Endometrial microvascular endothelial cells (primary cell): ENCODE measurements around the gene LRRFIP1. TPM values are rescaled to one million over a fixed set of nuclear protein-coding genes. Genes with fewer than 3 reads are reported as not detected.

ENCODE experiments used
- in situ Hi-C: cut with HindIII; loops from 2 replicates; pipeline ENCODE4 v1.10.0; 2017; ENCODE audit warnings: low sequenced_read_pairs, low pct_unique_long_range_greater_than_20kb; ENCODE audit errors: inconsistent ontology term
- total RNA-seq: library from RNA; depleted of rRNA; stranded (reverse); fragments of >200 nt; gene quantifications from one replicate; pipeline ENCODE4 v1.2.3, GENCODE V29; 2015; ENCODE audit errors: inconsistent ontology term

The LRRFIP1 gene
- total RNA-seq, 1 donor from 2014 or later = 119 TPM

DNA sequence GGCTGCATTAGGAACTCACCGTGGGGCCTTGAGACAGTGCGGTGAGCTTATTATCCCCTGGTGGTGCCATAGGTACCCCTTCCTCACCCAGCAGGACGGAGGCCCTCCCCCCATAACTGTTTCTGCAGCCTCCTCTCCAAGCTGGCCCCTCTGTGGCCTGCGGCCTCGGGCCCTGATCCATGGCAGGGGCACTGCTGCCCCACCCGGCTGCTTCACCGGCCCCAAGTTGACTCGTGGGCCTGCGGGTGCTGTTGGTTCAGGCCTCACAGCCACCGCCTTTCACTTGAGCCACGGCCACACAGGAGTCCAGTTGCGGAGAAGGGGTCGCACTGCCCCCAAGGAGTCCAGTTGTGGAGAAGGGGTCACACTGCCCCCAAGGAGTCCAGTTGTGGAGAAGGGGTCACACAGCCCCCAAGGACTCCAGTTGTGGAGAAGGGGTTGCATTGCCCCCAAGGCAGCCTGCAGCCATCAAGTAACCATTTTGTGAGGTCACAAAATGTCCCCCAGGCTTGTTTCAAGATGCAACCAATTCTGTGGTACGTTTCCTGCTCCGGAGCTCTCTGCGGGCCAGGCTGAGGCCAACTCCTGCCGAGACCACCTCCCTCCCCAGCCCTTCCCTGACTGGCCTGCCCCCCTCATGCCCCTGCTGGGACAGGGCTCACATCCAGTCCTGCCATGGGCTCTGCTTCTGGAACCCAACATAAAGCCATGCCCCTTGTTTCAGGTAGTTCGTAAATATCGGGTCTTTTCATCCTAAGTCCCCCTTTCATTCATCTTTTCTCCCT lies 4.6 kb downstream of the LRRFIP1 start:
- in situ Hi-C loops = no loop called here

DNA sequence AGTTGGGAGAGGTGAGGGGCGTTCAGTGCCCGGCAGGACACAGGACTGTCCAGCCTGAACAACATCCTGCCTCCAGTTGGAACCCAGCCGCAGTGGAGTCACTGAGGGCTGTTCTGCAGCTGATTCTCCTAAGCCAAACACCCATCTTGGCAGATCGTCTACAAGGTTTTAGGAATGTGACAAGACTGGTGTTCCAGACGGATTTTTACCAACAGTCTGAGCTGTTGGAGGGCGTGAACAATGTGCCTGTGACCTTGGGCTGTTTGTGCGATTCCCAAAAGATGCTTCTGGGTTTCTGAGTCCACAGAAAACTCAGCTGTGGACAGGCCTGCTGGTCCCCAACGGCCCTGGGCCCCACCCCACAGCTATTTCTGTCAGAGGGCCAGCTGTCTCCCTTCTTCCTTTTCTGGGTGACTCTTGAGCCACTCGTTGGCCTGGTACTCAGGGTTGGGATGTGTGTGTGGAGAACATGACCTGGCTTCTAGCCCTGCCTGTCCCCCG lies 5.7 kb downstream of the LRRFIP1 start:
- in situ Hi-C loops = no loop called here

DNA sequence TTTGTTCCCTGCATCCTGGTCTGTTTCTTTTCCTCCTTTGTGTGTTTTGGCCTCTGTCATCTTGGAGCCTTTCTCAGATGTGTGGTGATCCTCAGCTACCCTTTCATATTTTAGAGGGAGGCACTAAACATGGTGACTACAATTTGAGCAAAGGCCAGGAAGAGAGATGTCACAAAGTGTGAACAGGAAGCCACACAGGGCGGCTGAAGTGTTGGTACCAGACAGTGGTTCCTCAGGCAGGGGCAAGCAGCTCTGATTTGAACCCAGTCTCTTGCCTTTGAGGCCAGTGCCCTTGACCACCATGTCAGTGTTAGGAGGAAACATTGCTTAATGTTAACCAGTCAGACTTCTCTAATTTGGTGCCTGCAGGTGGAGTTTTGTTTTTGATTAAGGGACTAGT lies 9.2 kb downstream of the LRRFIP1 start:
- in situ Hi-C loops = no loop called here

DNA sequence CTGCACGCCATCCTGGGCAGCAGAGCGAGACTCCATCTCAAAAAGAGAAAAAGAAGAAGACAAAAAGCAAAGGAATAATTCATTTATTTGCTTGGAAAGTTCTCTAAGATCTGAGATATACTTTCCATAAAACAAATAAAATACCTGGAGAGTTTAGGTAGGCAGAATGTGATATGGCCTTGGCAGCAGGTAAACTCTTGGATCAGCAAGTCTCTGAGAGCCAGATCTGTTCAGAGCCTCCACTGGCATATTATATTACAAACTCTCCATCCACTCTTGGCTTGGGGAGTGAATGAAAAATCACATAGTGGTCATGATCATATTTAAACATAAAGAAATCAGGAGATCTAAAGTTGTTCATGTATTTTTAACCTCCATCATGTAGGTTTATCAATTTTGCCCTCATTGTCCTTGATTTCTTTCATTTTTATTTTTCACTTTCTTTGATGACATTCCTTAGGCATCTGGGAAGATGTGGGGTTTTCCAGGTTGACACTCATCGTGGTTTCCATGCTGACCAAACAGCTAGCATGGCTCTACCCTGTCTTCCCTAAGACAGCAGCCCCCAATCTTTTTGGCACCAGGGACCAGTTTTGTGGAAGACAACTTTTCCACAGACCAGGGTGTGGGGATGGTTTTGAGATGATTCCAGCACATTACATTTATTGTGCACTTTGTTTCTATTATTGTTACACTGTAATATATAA lies 10.2 kb downstream of the LRRFIP1 start:
- in situ Hi-C loops = no loop called here

DNA sequence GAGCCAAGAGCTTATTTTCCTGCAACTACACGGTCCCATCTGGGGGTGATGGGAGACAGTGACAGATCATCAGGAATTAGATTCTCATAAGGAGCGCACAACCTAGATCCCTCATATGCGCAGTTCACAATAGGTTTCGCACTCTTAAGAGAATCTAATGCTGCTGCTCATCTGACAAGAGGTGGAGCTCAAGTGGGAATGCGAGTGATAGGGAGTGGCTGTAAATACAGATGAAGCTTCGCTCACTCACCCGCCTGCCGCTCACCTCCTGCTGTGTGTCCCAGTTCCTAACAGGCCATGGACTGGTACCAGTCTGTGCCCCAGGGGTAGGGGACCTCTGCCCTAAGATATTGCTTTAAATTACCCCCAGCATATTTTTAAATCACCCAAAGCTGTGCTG lies 10.8 kb downstream of the LRRFIP1 start:
- in situ Hi-C loops = no loop called here

DNA sequence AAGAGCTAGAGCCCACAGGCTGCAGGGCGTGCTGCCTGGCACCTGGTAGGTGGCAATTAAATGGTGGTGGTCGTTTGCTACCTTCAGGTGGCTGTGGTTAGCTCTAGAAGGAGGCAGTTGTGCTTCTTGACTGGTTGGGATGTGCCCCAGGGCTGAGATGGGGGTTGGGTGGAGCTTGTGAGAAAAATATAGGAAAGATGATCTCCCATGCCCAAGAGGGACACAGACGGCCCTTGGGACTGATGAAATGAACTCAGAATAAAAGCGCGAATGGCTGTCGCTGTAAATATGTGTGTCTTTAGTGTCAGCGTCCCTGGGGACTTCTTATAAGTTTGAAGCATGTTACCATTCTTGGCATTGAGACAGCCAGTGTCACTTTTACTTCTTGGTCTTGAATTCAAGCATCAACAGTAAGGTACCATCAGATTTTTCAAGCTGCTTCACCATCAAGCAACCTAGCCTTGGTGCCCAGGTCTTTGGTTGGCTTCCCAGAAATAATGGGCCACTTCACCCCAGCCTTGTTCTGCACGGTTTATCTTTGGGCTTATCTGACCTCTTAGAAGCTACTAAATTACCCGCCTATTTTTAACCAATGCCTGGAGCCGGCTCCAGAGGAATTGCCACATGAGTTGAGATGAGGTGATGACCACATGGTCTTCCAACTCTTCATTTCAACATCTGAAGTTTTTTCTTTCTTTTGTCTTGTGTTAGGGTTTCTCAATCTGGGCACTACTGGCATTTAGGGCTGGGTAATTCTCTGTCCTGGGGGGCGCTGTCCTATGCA lies 11.9 kb downstream of the LRRFIP1 start:
- in situ Hi-C loops = no loop called here

DNA sequence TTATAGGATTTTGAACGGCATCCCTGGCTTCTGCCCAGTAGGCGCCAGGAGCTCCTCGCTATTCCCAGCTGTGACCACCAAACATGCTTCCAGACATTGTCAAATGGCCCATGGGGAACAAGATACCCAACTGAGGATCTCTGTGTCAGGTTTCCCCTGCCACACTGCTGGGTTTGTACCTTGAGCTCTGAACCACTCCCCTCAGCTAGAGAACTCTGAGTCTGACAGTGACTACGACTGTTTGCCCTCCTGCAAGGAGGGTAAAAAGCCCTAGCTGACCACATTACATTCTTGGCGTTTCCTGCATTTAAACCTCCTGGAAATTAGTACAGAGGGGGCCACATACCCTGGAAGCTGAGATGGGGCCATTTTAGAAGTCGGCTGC lies 12.4 kb downstream of the LRRFIP1 start:
- in situ Hi-C loops = no loop called here

DNA sequence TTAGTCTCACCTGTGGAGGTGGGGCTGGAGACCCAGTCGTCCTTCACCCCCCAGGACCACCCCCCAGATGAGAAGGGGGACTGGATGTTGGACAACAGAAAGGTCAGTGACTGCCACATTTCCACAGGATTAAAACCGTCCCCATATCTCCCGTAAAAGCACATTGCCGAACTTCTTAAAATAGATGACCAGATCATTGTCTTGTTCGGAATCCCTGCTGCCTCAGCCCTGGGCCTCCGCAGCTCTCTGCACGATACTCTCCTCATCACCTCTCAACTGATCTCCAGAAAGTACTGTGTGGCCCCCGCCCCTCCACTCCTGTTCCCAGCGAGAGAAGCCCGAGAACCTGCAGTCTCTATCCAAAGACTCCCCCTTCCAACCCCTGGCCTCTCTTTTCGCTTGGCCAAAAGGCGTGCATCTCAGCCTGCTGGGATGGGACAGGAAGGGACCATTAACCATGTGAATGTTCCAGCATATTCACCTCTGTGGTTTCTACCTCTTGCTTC lies 13.2 kb downstream of the LRRFIP1 start:
- in situ Hi-C loops = no loop called here

DNA sequence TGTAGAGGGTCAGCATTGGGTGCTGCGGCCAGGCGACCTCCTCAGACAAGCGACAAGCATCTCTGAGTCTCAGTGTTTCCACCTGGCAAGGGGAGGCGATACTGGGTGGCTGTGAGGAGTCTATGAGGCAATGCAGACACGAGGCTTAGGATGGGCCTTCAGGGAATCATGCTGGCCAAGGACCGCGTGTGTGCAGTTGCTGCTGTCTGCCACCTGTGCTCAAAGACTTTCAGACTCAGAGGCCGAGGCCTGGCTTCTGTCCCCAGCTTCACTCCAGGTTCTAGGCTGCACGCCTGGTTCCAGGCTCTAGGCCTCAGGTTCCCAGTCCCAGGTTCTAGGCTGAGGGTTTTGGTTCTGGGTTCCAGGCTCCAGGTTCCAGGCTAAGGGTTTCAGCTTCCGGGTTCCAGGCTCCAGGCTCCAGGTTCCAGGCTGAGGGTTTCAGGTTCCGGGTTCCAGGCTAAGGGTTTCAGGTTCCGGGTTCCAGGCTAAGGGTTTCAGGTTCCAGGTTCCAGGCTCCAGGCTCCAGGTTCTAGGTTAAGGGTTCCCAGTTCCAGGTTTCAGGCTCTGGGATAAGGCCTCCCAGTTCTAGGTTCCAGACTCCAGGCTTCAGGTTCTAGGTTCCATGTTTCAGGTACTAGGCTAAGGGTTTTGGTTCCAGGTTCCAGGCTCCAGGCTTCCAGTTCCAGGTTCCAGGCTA lies 14.8 kb downstream of the LRRFIP1 start:
- in situ Hi-C loops = no loop called here

DNA sequence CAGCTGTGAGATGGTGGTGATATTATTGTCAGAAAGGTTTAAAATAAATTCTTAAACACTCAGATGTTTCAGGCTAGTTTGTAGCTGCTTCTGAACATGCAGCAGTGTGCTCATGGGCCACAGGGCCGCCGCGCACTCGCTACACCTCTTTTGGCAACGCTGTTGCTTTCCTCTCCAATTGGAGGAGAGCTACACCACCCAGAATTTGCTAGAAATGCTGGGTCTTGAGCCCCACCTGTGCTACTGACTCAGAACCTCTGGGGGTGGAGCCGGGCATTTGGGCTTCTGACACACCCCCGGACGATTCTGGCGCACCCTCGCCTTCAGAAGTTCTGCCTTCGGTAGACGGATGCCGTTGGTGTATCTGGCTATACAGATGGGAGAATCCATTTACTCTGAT lies 15.7 kb downstream of the LRRFIP1 start:
- in situ Hi-C loops = no loop called here

DNA sequence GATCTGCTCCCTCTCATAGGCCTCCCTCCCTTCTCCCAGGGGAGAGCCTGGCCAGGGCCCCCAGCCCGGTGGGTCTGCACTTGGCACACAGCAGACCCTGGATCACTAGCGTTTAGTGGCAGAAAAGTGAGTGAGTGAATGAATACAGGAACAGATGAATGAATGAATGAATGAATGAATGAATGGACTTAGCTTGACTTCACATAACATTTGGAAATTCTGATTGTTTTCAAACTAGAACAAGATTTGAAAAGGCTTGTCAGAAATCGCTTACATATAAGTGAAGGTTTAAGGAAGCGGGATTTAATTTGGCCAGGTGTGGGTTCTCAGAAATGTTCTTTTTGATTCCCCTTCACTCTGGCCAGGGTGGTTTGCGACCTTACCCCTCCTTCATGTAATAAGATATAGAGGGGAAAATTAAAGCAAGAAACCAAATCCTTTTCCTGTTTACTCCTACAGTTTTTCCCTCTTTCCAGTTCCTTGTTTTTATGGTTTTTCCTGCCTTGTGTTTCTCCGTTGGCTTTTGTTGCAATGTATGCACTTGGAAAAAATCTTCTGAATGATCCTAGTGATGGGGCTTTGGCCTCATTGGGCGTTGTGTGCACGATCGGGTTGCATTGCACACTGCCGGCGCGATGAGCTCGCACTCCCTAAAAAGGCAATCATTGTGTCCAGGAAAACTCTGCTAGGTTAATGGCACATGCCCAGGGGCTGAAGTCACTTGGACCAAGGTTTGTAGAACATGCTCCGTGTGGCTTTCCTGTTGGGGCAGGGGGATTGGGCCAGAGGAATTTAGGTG lies 16.4 kb downstream of the LRRFIP1 start:
- in situ Hi-C loops = no loop called here

DNA sequence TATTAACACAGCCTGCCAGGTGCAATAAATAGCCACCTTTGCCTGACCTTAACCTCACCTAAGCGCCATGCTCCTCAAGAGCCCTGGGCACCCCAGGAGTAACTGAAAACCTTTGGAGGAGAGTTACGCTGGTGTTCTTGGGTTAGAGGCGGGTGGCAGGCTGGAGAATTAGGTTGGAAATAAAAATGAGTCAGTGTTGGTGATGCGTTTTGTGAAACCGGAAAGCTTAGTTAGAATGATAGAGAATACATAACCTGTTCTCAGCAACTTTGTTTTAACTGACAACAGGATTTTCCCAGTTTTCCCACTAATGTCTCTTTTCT lies 17.0 kb downstream of the LRRFIP1 start:
- in situ Hi-C loops = no loop called here

DNA sequence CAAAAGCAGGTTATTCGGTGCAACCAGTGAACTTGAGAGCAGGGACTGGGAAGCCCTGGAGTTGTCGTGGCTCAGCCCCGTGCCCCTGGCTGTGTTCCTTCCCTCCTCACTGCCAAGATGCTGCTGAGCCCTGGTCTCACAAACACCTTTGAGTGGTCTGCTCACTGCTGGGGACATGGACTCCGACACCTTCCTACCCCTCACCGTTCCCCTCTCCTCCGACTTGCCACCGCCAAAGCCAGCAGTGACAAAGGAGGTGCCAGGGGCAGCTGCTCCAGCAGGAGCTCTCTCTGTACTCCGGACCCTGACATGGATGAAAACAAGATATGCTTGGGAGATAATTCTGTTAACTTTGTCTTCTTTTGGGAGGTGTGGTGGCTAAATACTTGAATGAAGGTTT lies 17.9 kb downstream of the LRRFIP1 start:
- in situ Hi-C loops = no loop called here

DNA sequence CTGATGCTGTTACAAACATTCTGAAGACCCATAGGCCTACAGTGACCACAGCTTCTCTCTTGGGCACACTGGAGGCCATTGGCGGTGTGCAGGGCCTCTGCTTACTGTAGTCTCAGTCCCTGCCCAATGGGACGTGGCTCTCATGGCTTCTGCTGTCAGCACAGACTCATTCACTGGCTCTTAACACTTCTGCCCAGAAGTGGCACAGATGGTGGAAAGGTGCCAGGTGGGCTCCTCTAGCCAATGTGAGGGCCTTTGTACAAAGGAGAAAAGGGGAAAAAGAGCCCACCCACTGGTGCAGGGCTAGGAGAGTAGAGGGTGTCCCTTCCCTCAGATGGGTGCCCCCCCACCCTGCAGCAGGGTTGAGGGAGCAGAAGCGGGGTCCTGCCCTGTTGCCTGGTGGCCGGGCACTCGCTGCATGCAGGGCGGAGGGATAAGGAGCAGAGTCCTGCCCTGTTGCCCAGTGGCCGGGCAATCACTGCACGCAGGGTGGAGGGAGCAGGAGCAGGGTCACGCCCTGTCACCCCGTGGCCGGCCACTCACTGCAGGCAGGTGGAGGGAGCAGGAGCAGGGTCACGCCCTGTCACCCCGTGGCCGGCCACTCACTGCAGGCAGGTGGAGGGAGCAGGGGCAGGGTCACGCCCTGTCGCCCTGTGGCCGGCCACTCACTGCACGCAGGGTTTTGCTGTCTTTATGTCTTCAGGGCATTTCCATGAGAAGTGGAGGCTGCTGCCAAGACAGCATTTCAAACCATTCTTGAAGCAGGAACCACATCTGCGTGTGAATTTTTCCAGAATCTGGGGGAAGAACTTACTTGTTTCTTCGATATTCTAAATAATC lies 20.0 kb downstream of the LRRFIP1 start:
- in situ Hi-C loops = no loop called here

DNA sequence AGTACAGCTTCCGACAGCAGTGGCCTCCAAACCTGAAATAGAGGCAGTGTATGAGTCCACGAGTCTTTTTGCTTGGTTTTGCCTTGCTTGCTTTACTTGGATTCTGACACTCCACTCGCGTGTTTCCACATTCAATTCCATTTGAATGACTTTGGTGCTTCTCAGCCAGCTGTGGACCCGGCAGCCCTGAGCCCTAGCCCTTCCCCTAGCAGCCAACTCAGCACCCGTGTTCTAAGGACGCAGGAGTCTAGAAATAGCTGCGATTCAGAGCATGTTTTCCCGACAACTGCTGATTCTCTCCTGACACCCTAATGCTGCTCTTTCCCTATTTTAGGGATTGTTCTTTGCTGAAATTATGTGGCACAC lies 20.6 kb downstream of the LRRFIP1 start:
- in situ Hi-C loops = no loop called here

DNA sequence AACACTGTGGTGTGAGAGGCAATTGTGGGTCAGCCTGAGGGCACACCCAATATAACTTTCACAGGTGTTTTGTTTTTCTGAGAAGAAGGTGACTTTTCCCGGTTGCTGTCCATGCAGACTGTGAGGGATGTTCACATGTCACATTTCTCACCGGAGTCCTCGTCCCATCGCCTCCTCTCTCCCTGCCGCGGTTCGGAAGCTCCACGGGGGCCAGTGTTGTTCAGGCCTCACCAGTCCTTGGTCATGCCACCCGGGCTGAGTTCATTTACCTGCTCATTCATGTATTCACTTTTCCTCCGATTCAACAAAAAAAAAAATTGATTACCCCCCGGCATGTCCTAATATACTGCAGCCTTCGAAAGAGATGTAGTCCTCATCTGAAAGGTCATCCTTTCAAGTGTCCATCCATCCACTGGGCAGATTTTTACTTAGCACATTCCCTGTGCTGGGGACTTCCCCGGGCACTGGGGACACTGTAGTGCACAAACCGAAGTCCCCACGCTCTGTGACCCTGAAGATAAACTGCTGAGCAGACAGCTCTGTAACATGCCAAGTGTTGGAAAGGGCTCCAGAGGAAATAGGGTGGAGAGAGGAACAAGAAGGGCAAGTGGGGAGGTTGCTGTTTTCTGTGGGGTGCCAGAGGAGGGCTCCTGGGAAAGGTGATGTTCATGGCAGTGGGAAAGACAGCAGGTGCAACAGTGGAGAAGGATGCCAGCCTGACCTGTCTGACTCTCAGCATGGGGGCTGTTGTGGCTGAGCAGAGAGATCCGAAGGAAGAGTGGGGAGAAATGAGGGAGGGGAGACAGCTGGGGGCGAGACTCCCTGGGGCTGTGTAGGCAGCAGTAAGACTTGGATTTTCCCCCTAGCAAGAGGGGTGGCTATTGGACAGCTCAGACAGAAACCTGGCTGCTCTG lies 22.4 kb downstream of the LRRFIP1 start:
- in situ Hi-C loops = no loop called here

DNA sequence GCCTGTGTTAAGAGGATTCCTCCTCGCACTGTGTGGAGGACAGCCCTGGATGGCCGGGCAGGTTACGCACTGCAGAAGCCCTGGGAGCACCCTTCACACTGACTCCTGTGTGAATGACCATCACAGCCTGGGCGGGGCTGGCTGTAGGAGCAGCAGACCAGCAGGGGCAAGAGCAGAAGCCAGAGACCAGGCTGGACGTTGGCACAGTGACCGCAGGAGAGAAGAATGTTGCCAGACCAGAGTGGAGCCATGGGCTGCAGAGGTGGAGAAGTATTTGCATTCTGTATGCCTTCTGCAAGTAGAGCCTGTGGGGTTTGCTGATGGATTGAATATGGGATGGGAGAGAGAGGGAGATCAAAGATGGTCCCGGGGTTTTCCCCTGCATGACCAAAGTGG lies 23.1 kb downstream of the LRRFIP1 start:
- in situ Hi-C loops = no loop called here
